Measurements from ENCODE around the gene LRRK2. TPM values are rescaled to one million over a fixed set of nuclear protein-coding genes. Genes with fewer than 3 reads are reported as not detected.
"Not testable (repeated sequence)": the region's sequence is repeated elsewhere in the genome, so short reads cannot be mapped to it uniquely, and the experiment has no call there.

LRRK2 gene
- total RNA-seq, 1 donor from 2014 or later = 2.1 TPM

DNA sequence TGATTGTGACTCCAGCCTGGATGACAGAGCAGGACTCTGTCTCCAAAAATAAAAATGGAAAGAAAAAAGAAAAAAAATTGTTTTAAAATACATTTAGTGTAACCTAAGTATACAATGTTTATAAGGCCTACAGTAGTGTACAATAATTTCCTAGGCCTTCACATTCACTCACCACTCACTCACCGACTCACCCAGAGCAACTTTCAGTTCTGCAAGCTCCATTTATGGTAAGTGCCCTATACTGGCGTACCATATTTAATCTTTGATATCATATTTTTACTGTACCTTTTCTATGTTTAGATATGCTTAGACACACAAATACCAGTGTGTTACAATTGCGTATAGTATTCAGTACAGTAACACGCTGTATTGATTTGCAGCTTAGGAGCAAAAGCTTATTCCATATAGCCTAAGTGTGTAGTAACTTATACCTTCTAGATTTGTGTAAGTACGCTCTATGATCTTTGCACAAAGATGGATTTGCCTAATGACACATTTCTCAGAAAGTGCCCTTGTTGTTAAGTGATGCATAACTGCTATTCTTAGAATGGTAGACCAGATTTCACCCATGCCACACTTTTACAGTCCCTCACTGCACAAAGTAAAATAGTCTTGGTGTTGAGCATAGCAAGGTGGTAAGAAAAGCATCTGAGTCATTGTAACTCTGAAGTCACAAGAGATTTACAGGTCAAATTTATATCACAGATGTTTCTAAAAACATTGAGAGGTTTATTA is 151.9 kb downstream of the LRRK2 start:
- Mint-ChIP-seq H3K27ac (ENCODE audit: unreplicated experiment) (no peak overlapping the region), H3K9me3 (no peaks in the 10 kb centered on the region), H3K27me3 (ENCODE audit: low read depth) (no peaks in the 10 kb centered on the region), H3K4me3 (no peak overlapping the region), H3K4me1 (no peaks in the 10 kb centered on the region), H3K36me3 (ENCODE audit: low read depth) (no peaks in the 10 kb centered on the region)
- DNase-seq (ENCODE audit: low read depth, low spot score) = no peak
- TF ChIP-seq, protein P1, sequence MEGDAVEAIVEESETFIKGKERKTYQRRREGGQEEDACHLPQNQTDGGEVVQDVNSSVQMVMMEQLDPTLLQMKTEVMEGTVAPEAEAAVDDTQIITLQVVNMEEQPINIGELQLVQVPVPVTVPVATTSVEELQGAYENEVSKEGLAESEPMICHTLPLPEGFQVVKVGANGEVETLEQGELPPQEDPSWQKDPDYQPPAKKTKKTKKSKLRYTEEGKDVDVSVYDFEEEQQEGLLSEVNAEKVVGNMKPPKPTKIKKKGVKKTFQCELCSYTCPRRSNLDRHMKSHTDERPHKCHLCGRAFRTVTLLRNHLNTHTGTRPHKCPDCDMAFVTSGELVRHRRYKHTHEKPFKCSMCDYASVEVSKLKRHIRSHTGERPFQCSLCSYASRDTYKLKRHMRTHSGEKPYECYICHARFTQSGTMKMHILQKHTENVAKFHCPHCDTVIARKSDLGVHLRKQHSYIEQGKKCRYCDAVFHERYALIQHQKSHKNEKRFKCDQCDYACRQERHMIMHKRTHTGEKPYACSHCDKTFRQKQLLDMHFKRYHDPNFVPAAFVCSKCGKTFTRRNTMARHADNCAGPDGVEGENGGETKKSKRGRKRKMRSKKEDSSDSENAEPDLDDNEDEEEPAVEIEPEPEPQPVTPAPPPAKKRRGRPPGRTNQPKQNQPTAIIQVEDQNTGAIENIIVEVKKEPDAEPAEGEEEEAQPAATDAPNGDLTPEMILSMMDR (conservative IDR thresholded peaks at IDR 0.05) = no peak

- no peaks in the 10 kb centered on the region for H3K27me3 Mint-ChIP-seq (ENCODE audit: low read depth)
- TF ChIP-seq, protein P1 (conservative IDR thresholded peaks at IDR 0.05) = no peak
- H3K4me1 Mint-ChIP-seq = no peaks in the 10 kb centered on the region
Measured at GRCh38 chr12:40378691-40379090, 153.9 kb downstream of the LRRK2 start.

DNA sequence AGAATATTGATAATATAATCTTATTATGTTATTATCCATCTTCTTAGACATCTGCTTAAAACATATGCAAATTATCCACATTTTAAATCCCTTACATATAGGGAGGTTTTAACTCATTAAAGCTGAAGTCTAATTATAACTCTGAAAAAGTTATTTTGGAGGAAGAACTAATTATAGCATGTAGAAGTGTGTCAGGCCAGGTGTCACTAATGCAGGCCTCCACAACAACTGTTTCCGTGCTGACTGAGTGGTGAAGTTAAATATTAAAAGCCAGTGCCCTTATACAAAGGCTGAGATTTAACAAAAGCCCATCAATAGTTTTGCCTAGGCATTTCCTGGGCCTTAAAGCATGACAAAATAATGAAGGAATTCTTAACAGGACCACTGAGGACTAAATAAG is 157.4 kb downstream of the LRRK2 start:
- DNase-seq (ENCODE audit: low read depth, low spot score) = no peak
- Mint-ChIP-seq H3K27me3 (ENCODE audit: low read depth) (no peaks in the 10 kb centered on the region), H3K36me3 (ENCODE audit: low read depth) (no peaks in the 10 kb centered on the region), H3K4me1 (no peaks in the 10 kb centered on the region), H3K4me3 (no peak overlapping the region), H3K27ac (ENCODE audit: unreplicated experiment) (no peak overlapping the region), H3K9me3 (no peaks in the 10 kb centered on the region)
- TF ChIP-seq, protein P1 (conservative IDR thresholded peaks at IDR 0.05) = no peak

More at GRCh38 chr12:40378691-40379090, 153.9 kb downstream of the LRRK2 start:
- DNase-seq (ENCODE audit: low read depth, low spot score) = no peak
- H3K4me3 Mint-ChIP-seq = no peak overlapping the region
- H3K9me3 Mint-ChIP-seq = no peaks in the 10 kb centered on the region
- no peaks in the 10 kb centered on the region for H3K36me3 Mint-ChIP-seq (ENCODE audit: low read depth)
- no peak overlapping the region for H3K27ac Mint-ChIP-seq (ENCODE audit: unreplicated experiment)

DNA sequence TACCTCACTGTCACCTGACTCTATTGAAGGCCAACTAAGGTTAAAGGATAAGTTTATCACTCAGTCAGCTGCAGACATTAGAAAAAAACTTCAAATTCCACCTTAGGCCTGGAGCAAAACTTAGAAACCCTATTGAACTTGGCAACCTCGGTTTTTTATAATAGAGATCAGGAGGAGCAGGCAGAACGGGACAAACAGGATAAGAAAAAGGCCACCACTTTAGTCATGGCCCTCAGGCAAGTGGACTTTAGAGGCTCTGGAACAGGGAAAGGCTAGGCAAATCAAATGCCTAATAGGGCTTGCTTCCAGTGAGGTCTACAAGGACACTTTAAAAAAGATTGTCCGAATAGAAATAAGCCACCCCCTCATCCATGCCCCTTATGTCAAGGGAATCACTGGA is 162.5 kb downstream of the LRRK2 start:
- not testable (repeated sequence) for H3K9me3 Mint-ChIP-seq; H3K27ac Mint-ChIP-seq (ENCODE audit: unreplicated experiment); H3K4me3 Mint-ChIP-seq; H3K36me3 Mint-ChIP-seq (ENCODE audit: low read depth); H3K27me3 Mint-ChIP-seq (ENCODE audit: low read depth); H3K4me1 Mint-ChIP-seq; DNase-seq (ENCODE audit: low read depth, low spot score)

GRCh38 chr12:40390980-40391379 is 166.2 kb downstream of the LRRK2 start:
- TF ChIP-seq, protein P1 (conservative IDR thresholded peaks at IDR 0.05) = no peak
- Mint-ChIP-seq H3K27me3 (ENCODE audit: low read depth) (no peaks in the 10 kb centered on the region), H3K4me1 (no peaks in the 10 kb centered on the region), H3K36me3 (ENCODE audit: low read depth) (no peaks in the 10 kb centered on the region), H3K9me3 (peaks cover 3% of the 10 kb centered on the region), H3K27ac (ENCODE audit: unreplicated experiment) (no peak overlapping the region), H3K4me3 (no peak overlapping the region)
- DNase-seq (ENCODE audit: low read depth, low spot score) = no peak

GRCh38 chr12:40393026-40393425 is 168.2 kb downstream of the LRRK2 start:
- Mint-ChIP-seq H3K27me3 (ENCODE audit: low read depth) (no peaks in the 10 kb centered on the region), H3K27ac (ENCODE audit: unreplicated experiment) (no peak overlapping the region), H3K36me3 (ENCODE audit: low read depth) (no peaks in the 10 kb centered on the region), H3K4me1 (no peaks in the 10 kb centered on the region), H3K4me3 (no peak overlapping the region), H3K9me3 (peaks cover 3% of the 10 kb centered on the region)
- DNase-seq (ENCODE audit: low read depth, low spot score) = no peak
- TF ChIP-seq, protein P1 (conservative IDR thresholded peaks at IDR 0.05) = no peak

Data from neural crest cell (in vitro differentiated cells).